Progenitor cell of endocrine pancreas (in vitro differentiated cells): Measurements from ENCODE around the gene LHX3. TPM values are rescaled to one million over a fixed set of nuclear protein-coding genes. Genes with fewer than 3 reads are reported as not detected.

ENCODE experiments used
- DNase-seq: peaks from one replicate; pipeline ENCODE4 v3.0.0; 2021; ENCODE audit warnings: low spot score; ENCODE audit not compliant: unreplicated experiment
- H3K27ac Mint-ChIP-seq: 2 replicates; pipeline ENCODE4 v1.8.0; 2021; ENCODE audit warnings: mild to moderate bottlenecking, moderate library complexity, mixed read lengths
- H3K27me3 Mint-ChIP-seq: 2 replicates; pipeline ENCODE4 v1.8.0; 2021; ENCODE audit warnings: mixed read lengths
- H3K36me3 Mint-ChIP-seq: 2 replicates; pipeline ENCODE4 v1.8.0; 2022; ENCODE audit warnings: mixed read lengths; ENCODE audit not compliant: insufficient read depth
- H3K4me1 Mint-ChIP-seq: 2 replicates; pipeline ENCODE4 v1.8.0; 2021; ENCODE audit warnings: low read depth, mixed read lengths
- H3K4me3 Mint-ChIP-seq: 2 replicates; pipeline ENCODE4 v1.8.0; 2021; ENCODE audit warnings: low read depth, mild to moderate bottlenecking, moderate library complexity, mixed read lengths
- H3K9me3 Mint-ChIP-seq: 2 replicates; pipeline ENCODE4 v1.8.0; 2021; ENCODE audit warnings: low read depth, mixed read lengths
- CTCF ChIP-seq: fragments of 200-600 bp; sonication (generic); IDR thresholded peaks from one replicate; pipeline ENCODE4 v1.5.0; 2021; ENCODE audit warnings: antibody characterized with exemption, mild to moderate bottlenecking; ENCODE audit not compliant: unreplicated experiment
- total RNA-seq: library from RNA; stranded (reverse); gene quantifications from 2 replicates; pipeline ENCODE4 v1.2.1, GENCODE V29; 2021

The LHX3 gene
- total RNA-seq, 1 donor from 2014 or later, result not detected

GRCh38 chr9:136187683-136188586 lies 17.0 kb downstream of the LHX3 start:
- H3K9me3 Mint-ChIP-seq, result no peaks in the 10 kb centered on the region
- DNase-seq, result no peak
- TF ChIP-seq CTCF, result no peak
- peaks cover 51% of the 10 kb centered on the region for H3K27me3 Mint-ChIP-seq
- no peaks in the 10 kb centered on the region for H3K4me1 Mint-ChIP-seq
- no peak overlapping the region for H3K27ac Mint-ChIP-seq
- no peaks in the 10 kb centered on the region for H3K36me3 Mint-ChIP-seq
- no peak overlapping the region for H3K4me3 Mint-ChIP-seq

DNA sequence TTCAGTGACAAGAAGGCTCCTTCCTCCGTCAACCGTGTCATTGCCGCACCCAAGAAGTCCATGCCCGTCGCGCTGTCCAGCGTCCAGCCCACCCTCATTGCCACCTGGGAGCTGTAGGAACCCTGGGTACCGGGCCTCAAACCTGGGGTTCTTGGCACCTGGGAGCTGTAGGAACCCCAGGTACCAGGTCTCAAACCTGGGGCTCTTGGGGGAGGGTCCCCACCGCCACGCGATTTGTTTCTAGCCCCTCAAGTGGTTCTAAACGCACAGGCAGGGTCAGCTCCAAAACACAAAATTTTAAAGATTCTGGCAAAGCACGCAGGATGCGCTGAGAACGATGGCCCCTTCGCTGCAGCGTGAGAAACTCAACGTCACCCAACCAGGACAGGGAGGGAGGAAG lies 17.7 kb downstream of the LHX3 start:
- DNase-seq, result no peak
- H3K27ac Mint-ChIP-seq, result no peak overlapping the region
- no peaks in the 10 kb centered on the region for H3K36me3 Mint-ChIP-seq
- peaks cover 52% of the 10 kb centered on the region for H3K27me3 Mint-ChIP-seq
- no peaks in the 10 kb centered on the region for H3K9me3 Mint-ChIP-seq
- H3K4me3 Mint-ChIP-seq, result no peak overlapping the region
- no peak for TF ChIP-seq CTCF
- H3K4me1 Mint-ChIP-seq, result peaks cover 3% of the 10 kb centered on the region

DNA sequence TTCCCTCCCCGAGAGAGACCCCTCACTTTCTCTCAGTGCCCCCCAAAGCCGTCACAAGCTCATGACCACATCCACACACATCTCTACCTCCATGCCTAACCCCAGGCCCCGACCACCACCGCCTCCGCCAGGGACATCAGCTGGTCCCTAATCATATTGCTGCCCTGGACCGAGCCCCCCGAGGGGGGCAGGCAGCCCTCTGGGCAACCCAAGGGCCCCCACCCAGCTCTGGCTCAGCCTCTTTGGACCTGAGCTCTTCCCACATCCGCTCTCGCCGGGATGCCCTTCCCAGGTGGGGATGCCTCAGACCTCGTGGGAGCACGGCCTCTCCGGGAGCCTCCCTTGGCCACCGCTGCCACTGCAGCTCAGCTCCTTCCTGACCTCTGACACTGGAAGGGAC lies 18.5 kb downstream of the LHX3 start:
- Mint-ChIP-seq H3K36me3 (no peaks in the 10 kb centered on the region), H3K27me3 (peaks cover 44% of the 10 kb centered on the region), H3K9me3 (no peaks in the 10 kb centered on the region), H3K4me3 (no peak overlapping the region), H3K27ac (no peak overlapping the region), H3K4me1 (peaks cover 4% of the 10 kb centered on the region)
- DNase-seq, result no peak
- TF ChIP-seq CTCF, result no peak

- TF ChIP-seq CTCF, result no peak
- no peak for DNase-seq
- Mint-ChIP-seq H3K4me3 (no peak overlapping the region), H3K4me1 (peaks cover 4% of the 10 kb centered on the region), H3K27me3 (peaks cover 42% of the 10 kb centered on the region), H3K36me3 (no peaks in the 10 kb centered on the region), H3K27ac (no peak overlapping the region), H3K9me3 (no peaks in the 10 kb centered on the region)
Observed at GRCh38 chr9:136185596-136186366, 19.1 kb downstream of the LHX3 start.

DNA sequence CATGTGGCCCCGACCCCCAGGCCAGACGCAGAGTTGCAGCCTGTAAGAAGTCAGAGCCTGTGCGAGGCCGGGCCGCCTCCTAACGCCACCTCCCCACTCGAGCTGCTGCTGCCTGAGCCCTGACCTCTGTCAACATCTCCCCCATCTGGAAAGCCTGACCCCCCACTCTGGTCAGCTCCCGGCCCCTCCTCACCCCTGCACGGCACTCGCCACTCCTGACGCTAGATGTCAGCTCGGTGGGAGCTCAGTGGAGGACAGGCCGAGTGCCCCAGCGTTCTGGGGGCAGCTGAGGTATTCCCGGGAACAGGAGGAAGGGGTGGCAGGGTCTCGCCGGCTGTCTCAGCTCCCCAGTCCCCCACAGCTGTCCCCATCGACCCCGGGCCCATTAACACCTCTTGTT lies 19.9 kb downstream of the LHX3 start:
- Mint-ChIP-seq H3K27ac (no peak overlapping the region), H3K4me1 (peaks cover 8% of the 10 kb centered on the region), H3K36me3 (no peaks in the 10 kb centered on the region), H3K27me3 (peaks cover 39% of the 10 kb centered on the region), H3K4me3 (no peak overlapping the region), H3K9me3 (no peaks in the 10 kb centered on the region)
- no peak for DNase-seq
- no peak for TF ChIP-seq CTCF
